ENCODE results near the gene DAB2IP.

The DAB2IP gene

DNA sequence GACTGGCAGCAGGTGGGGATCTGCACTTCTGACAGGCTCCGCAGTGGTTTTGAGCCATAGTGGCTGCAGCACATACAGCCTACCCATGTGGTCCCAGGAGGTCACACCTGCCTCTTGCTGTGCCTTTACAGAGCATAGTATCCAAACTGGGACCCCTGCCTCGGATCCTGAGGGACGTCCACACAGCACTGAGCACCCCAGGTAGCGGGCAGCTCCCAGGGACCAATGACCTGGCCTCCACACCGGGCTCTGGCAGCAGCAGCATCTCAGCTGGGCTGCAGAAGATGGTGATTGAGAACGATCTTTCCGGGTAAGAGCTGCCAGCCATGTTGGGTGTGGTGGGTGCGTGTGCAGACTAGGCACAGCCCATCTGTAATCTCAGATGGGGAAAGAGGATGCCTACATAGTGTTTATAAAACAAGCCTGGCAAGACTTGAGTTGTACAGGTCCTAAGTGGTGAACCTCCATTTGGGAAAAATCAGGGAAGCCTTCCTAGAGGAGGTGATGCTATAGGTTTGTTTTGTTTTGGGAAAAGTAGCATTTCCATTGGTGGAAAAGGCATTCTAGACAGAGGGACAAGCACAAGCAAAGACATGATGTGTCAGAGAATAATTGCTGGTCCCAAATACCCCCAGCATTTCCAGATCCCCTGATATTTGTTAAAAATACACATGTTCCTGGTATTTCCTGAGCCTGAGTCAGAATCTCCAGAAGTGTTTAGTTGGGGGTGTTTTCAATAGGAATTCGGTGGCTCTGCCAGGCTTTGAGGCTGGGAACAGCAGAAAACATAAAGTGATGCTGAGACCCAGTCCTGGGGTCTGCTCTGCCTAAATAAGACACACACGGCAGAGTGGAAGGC, 119.2 kb downstream of the DAB2IP start:
- FAIRE-seq (no peak), DNase-seq (ENCODE audit: insufficient read length, low spot score) (no peak)

DNA sequence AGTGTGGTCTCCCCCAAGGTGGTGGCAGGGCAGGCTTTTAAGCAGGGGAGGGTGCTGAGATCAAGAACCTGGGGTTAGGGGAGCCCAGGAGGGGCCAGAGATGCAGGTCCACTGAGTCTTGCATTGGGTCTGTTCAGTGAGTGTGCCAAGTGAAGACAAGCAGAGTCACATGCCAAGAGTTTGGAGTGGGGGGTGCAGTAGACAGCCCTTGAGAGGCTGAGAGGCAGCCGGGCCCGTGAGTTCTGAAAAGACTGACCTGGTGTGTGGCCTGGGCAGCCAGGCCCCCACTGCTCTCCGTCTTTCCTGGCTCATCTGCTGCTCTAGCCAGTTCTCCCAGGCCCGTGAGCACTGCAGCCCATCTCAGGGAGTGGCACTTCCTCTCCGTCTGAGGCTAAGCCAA, 120.0 kb downstream of the DAB2IP start:
- no peak for FAIRE-seq

DNA sequence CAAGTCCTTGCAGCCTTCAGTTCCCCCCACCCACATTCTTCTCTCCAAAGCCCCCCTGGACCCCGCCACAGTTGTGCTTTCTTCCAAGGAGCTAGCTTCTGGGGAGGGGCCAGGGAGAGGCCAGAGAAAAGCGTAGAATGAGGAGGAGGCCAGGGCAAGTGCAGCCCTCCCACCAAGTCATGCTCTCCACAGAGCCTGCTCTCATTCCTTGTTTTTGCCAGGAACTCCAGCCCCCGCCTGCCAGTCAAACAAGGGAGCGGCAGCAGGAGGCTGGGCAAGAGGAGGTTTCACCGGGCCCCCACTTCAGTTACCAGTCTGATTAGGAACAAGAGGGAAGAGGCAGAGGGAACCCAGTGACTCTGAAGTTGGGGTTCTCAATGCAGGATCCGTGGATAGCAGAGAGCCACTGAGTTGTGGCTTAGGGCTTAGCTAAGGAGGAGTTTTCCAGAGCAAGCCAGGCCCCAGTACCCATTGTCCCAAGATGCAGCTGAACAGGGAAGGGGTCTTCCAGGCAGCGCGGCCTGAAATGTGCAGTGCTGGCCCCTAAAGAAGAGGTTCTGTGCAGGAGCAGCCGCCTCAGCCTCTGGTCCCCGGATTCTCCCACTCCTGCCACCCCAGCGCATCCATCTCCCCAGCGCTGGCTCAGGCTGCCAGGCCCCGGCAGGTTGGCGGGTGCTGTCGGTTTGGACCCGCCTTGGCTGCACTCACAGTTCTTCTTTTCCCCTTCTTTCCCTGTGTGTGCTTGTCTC, 120.6 kb downstream of the DAB2IP start:
- no peak for DNase-seq (ENCODE audit: insufficient read length, low spot score)
- no peak for FAIRE-seq

More for the DNA sequence above, 120.0 kb downstream of the DAB2IP start:
- no peak for DNase-seq (ENCODE audit: insufficient read length, low spot score)

DNA sequence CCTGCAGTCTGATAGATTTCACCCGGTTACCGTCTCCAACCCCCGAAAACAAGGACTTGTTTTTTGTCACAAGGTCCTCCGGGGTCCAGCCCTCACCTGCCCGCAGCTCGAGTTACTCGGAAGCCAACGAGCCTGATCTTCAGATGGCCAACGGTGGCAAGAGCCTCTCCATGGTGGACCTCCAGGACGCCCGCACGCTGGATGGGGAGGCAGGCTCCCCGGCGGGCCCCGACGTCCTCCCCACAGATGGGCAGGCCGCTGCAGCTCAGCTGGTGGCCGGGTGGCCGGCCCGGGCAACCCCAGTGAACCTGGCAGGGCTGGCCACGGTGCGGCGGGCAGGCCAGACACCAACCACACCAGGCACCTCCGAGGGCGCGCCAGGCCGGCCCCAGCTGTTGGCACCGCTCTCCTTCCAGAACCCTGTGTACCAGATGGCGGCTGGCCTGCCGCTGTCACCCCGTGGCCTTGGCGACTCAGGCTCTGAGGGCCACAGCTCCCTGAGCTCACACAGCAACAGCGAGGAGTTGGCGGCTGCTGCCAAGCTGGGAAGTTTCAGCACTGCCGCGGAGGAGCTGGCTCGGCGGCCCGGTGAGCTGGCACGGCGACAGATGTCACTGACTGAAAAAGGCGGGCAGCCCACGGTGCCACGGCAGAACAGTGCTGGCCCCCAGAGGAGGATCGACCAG, 121.3 kb downstream of the DAB2IP start:
- FAIRE-seq (no peak), DNase-seq (ENCODE audit: insufficient read length, low spot score) (no peak)

DNA sequence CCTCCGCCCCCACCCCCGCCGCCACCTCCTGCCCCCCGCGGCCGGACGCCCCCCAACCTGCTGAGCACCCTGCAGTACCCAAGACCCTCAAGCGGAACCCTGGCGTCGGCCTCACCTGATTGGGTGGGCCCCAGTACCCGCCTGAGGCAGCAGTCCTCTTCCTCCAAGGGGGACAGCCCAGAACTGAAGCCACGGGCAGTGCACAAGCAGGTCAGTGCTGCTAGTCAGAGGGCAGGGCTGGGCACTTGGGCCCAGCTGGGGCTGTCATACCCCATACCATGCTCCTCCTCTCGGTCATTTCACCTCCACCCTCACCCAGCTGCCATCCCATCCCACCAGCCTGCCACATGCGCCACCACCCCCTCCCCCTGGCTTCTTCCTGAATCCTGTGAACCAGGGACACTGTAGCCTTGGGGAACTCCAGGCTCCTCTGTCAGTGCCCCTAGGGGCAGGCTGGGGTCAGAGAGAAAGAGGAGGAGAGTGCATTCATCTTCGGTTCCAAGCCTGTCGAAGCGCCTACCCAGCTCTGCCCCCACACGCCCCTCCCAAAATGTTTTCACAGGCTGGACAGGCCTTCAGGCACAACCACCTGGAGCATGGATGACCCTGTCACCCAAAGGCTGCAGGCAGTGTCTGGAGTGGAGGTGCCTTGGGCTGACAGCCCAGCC, 122.0 kb downstream of the DAB2IP start:
- FAIRE-seq (no peak), DNase-seq (ENCODE audit: insufficient read length, low spot score) (no peak)

DNA sequence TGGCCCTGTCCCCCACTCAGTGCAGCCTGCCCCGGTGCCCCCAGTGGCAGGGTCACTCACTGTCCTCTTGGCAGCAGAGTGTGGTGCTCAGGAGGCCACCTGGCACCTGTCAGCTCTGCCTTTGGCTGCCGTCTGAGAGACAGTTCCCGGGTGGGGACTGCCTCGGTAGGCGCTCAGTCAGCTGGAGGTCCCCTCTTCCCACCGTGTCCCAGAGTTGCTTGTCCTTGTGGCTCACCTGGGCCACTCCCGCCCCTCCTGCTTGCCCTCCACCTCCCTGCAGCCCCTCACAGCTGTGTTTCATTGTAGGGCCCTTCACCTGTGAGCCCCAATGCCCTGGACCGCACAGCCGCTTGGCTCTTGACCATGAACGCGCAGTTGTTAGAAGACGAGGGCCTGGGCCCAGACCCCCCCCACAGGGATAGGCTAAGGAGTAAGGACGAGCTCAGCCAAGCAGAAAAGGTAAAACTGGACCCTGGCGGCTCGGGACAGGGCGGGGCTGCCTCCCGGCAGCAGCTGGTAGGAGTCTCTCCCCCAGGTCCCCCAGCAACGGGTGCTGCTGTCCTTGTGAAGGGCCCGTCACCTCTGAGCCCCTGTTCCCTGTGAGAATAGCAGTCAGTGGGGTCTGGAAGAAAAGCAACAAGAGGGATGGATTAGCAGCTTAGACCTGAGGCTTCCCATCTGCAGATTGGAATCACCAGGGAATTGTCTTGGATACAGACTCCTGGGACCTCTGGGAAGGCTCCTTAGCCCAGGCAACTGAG, 122.7 kb downstream of the DAB2IP start:
- FAIRE-seq (no peak), DNase-seq (ENCODE audit: insufficient read length, low spot score) (no peak)

DNA sequence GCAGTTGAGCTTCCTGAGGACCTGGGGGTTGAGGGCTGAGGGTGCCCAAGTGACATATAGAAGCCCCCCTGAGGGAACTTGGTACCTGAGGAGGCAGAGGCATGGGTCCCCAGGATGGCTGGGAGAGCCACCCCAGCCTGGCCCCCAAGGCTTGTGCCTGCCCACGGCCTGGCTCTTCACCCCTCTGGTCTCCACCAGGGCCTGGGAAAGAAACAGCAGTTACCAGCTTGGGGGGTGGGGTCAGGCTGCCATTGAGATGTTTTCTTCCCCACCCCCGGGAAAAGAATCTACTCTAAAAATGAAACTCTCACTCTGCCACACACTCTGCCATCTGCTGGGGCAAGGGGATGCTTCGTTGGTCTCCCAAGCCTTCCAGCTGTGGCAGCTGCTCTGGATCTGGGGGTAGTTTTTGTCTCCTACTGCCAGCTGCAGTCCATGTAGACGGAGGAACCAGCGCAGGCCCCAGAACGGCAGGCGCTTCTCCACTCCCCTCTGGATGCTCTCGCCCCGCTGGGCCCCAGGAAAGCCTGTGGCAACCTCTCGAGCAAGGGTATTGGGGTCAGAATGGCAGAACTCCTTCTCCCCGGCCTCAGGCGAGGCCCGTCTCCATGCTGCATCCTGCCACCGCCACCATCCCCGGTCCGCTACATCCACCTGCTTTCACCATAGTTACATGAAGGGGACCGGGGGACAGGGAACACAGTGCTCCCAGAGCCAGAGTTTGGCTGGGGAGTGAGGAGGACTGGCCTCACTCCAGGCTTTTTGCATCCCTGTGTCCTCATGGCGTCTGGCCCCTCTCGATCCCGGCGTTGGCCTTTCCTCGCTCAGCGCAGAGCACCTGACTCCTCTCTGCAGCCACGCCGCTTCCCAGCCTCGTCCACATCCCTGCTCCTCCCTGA, 123.5 kb downstream of the DAB2IP start:
- DNase-seq (ENCODE audit: insufficient read length, low spot score) (no peak), FAIRE-seq (no peak)

DNA sequence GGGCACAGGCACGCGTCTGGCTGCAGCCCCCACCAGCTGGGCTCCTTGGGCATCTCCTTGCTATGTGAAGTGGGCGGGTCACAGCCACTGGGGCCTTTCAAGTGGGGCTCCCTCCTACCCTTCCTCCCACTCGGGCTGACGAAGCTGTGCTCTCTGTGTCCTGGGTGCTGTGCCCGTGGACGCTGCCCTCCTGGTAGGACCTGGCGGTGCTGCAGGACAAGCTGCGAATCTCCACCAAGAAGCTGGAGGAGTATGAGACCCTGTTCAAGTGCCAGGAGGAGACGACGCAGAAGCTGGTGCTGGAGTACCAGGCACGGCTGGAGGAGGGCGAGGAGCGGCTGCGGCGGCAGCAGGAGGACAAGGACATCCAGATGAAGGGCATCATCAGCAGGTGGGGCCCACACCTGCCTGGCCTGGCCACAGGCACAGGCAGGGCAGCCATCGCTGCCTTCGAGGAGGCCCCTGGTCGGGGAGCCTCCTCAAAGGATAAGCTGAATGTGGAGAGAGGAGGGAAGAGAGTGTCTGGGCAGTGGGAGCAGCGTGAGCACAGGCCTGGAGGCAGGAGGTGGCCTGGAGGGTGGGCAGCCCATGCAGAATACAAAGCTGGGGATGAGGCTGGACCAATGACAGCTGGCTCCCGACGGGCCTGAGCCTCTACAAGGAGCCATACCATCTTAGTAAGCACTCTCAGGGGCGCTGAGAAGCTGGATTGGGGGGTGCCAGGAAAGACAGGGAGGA, 124.7 kb downstream of the DAB2IP start:
- DNase-seq (ENCODE audit: insufficient read length, low spot score) (no peak), FAIRE-seq (no peak)

DNA sequence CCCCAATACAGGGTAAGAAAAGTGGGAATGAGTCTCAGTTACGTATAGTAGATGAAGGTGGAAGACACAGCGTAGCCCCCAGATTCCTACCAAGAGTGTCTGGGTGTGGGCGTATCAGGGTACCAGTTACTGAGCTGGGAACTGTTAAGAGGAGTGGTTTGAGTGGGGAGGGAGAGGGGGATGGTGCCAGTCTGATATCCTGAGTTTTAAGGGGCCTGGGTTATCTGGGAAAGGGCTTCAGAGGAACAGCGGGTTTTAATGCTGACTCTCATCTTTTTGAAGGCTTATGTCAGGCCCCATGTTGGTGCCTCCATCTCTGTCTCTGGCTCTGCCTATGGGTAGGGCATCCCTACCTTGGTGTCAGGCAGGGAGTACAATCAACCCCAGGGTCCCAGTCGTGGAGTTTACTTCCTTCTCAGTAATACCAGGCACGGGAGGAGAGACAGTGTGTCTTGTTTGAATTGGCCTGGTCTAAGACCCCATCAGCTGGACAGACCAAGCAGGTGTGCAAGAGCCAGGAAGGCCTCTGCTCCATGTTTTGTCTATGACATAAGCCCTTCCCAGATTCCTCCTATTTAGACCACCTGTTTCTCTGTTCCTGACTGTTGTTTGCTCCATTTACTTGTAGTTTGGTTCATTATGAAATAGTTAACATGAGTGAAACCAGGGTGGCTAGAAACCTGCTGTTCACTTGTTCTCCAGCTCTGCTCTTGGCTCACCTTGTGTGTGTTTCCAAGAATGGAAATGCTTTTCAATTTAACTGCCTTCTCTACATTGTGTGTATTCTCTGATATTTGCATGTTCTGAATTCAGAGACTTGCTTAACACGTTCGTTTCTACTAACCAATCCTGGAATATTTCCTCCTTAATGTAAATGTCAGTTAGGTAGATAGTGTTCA, 125.6 kb downstream of the DAB2IP start:
- FAIRE-seq, result no peak

DNA sequence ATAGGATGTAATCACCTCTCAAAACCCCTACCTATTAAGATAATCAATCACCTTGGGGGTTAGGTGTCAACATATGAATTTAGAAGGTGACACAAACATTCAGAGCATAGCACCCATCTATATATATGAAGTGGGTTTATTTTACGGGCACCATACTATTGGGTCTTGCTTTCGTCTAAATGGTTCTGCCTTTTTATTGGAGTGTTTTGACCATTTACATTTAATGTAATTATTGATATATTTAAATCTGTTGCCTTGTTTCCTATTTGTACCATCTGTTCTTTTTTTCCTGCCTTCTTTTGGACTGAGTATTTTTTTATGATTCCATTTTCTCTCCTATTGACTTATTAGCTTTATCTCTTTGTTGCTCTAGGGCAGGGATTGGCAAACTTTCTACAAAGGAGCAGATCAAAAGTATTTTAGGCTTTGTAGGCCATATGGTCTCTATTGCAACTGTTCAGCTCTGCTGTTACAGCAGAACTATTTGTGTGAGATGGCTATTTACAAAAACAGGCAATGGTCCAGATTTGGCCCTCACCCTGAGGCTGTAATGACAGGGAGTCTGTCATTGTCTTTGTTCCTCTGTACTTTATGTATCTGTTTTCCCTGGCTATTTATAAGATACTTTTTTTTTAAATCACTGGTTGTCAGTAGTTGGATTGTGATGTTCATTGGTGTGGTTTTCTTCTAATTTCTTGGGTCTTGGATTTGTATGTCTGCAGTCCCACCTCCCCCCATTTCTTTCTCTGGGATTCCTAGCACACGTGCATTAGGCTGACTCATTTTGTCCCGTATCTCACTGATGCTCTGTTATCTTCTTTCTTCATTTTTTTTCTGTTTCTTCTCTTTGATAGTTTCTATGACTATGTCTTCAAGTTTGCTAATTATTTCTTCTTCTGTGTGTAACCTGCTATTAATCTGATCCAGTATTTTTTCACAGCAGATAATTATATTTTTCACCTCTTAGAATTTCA, 127.1 kb downstream of the DAB2IP start:
- FAIRE-seq (no peak), DNase-seq (ENCODE audit: insufficient read length, low spot score) (no peak)

More for the DNA sequence above, 125.6 kb downstream of the DAB2IP start:
- no peak for DNase-seq (ENCODE audit: insufficient read length, low spot score)

DNA sequence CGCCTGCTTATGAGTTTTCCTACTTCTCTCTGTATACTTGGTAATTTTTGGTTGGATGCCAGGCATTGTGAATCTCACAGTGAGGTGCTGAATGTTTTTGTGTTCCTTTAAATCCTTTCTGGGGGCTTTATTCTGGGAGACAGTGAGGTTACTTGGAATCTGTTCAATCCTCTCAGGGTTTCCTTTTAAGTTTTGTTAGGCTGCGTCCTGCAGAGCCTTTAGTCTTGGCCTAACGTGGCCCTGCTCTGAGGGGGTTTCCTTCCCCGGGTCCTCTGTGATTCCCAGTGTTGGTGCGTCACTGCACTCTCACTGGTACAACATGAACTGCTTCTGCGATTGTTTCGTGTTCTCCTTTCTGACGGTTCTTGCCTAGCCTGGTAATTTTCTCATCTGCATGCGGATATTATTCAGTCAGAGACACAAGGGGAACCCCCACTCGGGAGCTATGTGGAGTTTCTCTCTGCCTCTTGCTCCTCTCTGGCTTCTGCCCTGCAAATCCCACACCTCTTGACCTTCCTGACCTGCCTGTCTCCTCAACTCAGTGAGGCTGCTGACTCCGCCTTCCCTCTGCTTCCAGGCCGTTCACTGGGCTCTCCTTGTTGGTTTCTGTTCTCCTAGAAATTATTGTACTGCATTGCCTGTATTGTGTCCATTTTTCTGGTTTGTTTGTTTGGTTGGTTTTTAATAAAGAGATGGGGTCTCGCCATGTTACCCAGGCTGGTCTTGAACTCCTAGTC, 128.1 kb downstream of the DAB2IP start:
- DNase-seq (ENCODE audit: insufficient read length, low spot score), result no peak
- FAIRE-seq, result no peak

DNA sequence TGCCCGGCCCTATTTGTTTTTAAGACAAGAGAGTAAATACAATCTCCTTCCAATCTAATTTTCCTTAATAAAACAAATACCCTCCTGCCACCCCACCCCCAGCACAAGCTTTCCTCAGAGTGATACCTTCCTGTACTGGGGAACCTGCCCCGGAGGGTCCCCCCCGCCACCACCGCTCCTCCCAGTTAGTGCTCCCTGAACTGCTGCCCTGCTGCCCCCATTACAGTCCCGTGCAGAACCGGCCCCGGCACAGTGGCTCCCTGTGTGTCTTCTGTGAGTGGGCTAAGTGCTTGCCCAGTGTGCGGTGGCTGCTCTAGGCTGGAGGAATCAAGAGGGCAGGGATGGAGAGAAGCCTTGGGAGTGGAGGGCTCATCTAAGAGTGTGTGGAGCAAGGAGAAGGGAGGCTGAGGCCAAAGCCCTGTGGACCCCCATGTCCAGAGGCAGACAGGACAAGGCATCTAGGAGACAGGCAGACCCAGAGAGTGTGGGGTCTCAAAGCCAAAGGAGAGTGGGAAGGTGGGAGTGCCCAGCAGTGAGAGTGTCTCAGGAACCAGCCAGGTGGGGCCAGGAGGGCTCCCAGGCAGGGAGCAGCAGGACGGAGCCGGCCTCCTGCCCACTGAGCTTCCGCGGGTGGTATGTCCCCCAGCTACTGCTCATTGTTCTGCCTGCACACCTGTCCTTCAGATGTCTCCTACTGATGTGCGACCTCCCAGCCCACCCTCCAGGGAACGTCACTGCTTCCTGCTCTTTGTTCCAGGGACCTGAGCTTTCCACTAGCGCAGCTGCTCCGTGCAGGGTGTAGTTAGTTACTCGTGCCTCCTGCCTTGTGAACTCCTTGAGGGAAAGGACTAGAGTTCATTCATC, 129.0 kb downstream of the DAB2IP start:
- DNase-seq (ENCODE audit: insufficient read length, low spot score) (no peak), FAIRE-seq (no peak)

DNA sequence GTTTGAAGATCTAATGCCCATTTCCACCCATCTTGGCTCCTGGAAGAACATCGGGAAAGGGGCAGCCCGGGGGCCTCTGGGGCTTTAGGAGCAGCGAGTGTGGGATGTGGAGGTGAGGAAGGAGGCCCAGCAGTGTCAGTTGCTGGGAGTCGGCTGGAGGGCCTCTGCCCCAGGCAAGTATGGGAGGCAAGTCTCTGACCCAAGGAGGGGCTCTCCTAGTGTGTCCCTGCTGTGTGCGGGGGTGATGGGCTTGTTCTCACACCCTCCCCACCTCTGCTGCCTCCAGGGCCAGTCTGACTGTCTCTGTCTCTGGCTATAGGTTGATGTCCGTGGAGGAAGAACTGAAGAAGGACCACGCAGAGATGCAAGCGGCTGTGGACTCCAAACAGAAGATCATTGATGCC, 129.7 kb downstream of the DAB2IP start:
- no peak for FAIRE-seq
- DNase-seq (ENCODE audit: insufficient read length, low spot score), result no peak

DNA sequence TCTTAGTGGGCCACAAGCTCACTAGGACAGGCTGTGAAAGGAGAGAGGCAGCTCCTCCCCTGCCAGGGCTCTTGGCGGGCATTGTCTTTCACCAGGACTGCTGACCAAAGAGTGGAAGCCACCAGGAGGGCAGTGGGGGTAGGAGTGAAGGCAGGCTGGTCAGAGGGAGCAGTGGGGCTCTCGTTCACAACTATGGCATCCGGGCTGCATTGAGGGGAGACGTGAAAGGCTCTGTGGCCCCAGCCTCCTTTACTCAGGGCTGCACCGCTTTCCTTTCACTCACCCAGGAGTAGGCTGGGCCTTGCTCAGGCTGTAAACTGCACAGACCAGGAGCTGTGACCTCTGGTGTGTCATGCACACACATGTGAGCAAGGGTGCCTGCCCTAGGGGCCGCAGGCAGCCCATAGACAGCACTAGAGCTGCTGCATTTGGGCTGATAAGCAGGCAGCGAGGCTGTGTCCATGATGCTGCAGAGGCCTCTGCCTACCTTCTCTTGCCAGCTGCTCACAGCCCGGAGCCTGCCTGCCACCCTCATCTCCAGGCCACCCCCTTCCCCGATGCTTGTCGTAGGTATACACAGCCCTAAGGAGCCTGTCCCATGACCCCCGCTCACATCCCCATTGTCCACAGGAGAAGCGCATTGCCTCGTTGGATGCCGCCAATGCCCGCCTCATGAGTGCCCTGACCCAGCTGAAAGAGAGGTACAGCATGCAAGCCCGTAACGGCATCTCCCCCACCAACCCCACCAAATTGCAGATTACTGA, 130.4 kb downstream of the DAB2IP start:
- DNase-seq (ENCODE audit: insufficient read length, low spot score), result no peak
- FAIRE-seq, result no peak
